Parathyroid adenoma (tissue), 2 donors: ENCODE measurements around the gene PTRHD1.
"Not testable (repeated sequence)": the region's sequence is repeated elsewhere in the genome, so short reads cannot be mapped to it uniquely, and the experiment has no call there.

Source experiments
- H2AFZ ChIP-seq: fragments of 300-600 bp; sonication (generic); one replicate; pipeline ENCODE4 v1.7.0; 2017; ENCODE audit warnings: antibody characterized with exemption, mild to moderate bottlenecking
- H3K27ac ChIP-seq: fragments of 300-600 bp; sonication (generic); one replicate; pipeline ENCODE4 v1.7.0; 2017
- H3K27me3 ChIP-seq: fragments of 300-600 bp; sonication (generic); one replicate; pipeline ENCODE4 v1.7.0; 2017; ENCODE audit warnings: low read length; ENCODE audit not compliant: control insufficient read depth, insufficient read depth
- H3K36me3 ChIP-seq: fragments of 300-600 bp; sonication (generic); one replicate; pipeline ENCODE4 v1.7.0; 2017; ENCODE audit warnings: low read length; ENCODE audit not compliant: control insufficient read depth, insufficient read depth
- H3K4me1 ChIP-seq: fragments of 300-600 bp; sonication (generic); one replicate; pipeline ENCODE4 v1.7.0; 2017; ENCODE audit warnings: control low read depth
- H3K4me2 ChIP-seq: fragments of 300-600 bp; sonication (generic); one replicate; pipeline ENCODE4 v1.7.0; 2017; ENCODE audit warnings: low read length
- H3K4me3 ChIP-seq: fragments of 300-600 bp; sonication (generic); one replicate; pipeline ENCODE4 v1.7.0; 2017; ENCODE audit warnings: low read depth, low read length
- H3K79me2 ChIP-seq: fragments of 300-600 bp; sonication (generic); one replicate; pipeline ENCODE4 v1.7.0; 2017; ENCODE audit warnings: control low read depth
- H3K9ac ChIP-seq: fragments of 300-600 bp; sonication (generic); one replicate; pipeline ENCODE4 v1.7.0; 2017; ENCODE audit warnings: mild to moderate bottlenecking
- H3K9me3 ChIP-seq: fragments of 300-600 bp; sonication (generic); one replicate; pipeline ENCODE4 v1.7.0; 2017; ENCODE audit warnings: low read length; ENCODE audit not compliant: control insufficient read depth
- CTCF ChIP-seq: fragments of 300-600 bp; sonication (generic); IDR thresholded peaks from one replicate; pipeline ENCODE4 v1.7.0; 2017; ENCODE audit warnings: antibody characterized with exemption, mild to moderate bottlenecking
- donor health status: primary hyperparathyroidism.

The PTRHD1 gene

GRCh38 chr2:24839729-24840128 is 46.5 kb upstream of the PTRHD1 start:
- Histone ChIP-seq H3K79me2 (no peaks in the 10 kb centered on the region), H3K4me1 (no peaks in the 10 kb centered on the region), H3K27ac (no peak overlapping the region), H3K36me3 (no peaks in the 10 kb centered on the region), H3K9ac (no peak overlapping the region), H3K4me2 (no peak overlapping the region), H3K4me3 (no peak overlapping the region), H2AFZ (no peak overlapping the region), H3K9me3 (no peaks in the 10 kb centered on the region), H3K27me3 (no peaks in the 10 kb centered on the region)
- TF ChIP-seq CTCF = no peak

GRCh38 chr2:24838541-24838940 is 45.4 kb upstream of the PTRHD1 start:
- no peaks in the 10 kb centered on the region for H3K79me2 ChIP-seq
- H3K9ac ChIP-seq = no peak overlapping the region
- TF ChIP-seq CTCF = no peak
- H2AFZ ChIP-seq = no peak overlapping the region
- no peaks in the 10 kb centered on the region for H3K36me3 ChIP-seq
- H3K27me3 ChIP-seq = no peaks in the 10 kb centered on the region
- H3K4me1 ChIP-seq = no peaks in the 10 kb centered on the region
- H3K27ac ChIP-seq = no peak overlapping the region
- H3K9me3 ChIP-seq = no peaks in the 10 kb centered on the region
- H3K4me3 ChIP-seq = no peak overlapping the region
- H3K4me2 ChIP-seq = no peak overlapping the region

GRCh38 chr2:24837996-24838513 is 44.9 kb upstream of the PTRHD1 start:
- no peak overlapping the region for H3K4me2 ChIP-seq
- no peak overlapping the region for H3K9ac ChIP-seq
- no peaks in the 10 kb centered on the region for H3K27me3 ChIP-seq
- no peak overlapping the region for H3K27ac ChIP-seq
- no peak for TF ChIP-seq CTCF
- no peaks in the 10 kb centered on the region for H3K4me1 ChIP-seq
- H3K4me3 ChIP-seq = no peak overlapping the region
- no peak overlapping the region for H2AFZ ChIP-seq
- H3K79me2 ChIP-seq = no peaks in the 10 kb centered on the region
- H3K36me3 ChIP-seq = no peaks in the 10 kb centered on the region
- no peaks in the 10 kb centered on the region for H3K9me3 ChIP-seq

- no peak for TF ChIP-seq CTCF
- Histone ChIP-seq H3K4me1 (peaks cover 7% of the 10 kb centered on the region), H3K27ac (no peak overlapping the region), H2AFZ (no peak overlapping the region), H3K27me3 (no peaks in the 10 kb centered on the region), H3K79me2 (no peaks in the 10 kb centered on the region), H3K4me3 (no peak overlapping the region), H3K9ac (no peak overlapping the region), H3K9me3 (no peaks in the 10 kb centered on the region), H3K4me2 (no peak overlapping the region), H3K36me3 (no peaks in the 10 kb centered on the region)
Measured at GRCh38 chr2:24836706-24837105, 43.5 kb upstream of the PTRHD1 start.

- H3K4me2 ChIP-seq = no peak overlapping the region
- no peak overlapping the region for H3K4me3 ChIP-seq
- no peaks in the 10 kb centered on the region for H3K27me3 ChIP-seq
- no peak overlapping the region for H2AFZ ChIP-seq
- H3K36me3 ChIP-seq = no peaks in the 10 kb centered on the region
- no peak for TF ChIP-seq CTCF
- H3K9me3 ChIP-seq = no peaks in the 10 kb centered on the region
- H3K9ac ChIP-seq = no peak overlapping the region
- H3K4me1 ChIP-seq = peaks cover 7% of the 10 kb centered on the region
- no peaks in the 10 kb centered on the region for H3K79me2 ChIP-seq
- H3K27ac ChIP-seq = no peak overlapping the region
Measured at GRCh38 chr2:24836206-24836605, 43.0 kb upstream of the PTRHD1 start.

GRCh38 chr2:24835411-24835810 is 42.2 kb upstream of the PTRHD1 start:
- not testable (repeated sequence) for H3K27me3 ChIP-seq, H3K4me2 ChIP-seq, H3K4me3 ChIP-seq, H3K9me3 ChIP-seq, H3K4me1 ChIP-seq, H3K9ac ChIP-seq, H3K36me3 ChIP-seq, H3K27ac ChIP-seq, H2AFZ ChIP-seq, H3K79me2 ChIP-seq
